GDM1 (cell line): ENCODE measurements around the gene SOX5.

Source experiments
- DNase-seq: peaks from one replicate; lab custom pipeline; 2025; lab: John Stamatoyannopoulos, UW

Gene SOX5

DNA sequence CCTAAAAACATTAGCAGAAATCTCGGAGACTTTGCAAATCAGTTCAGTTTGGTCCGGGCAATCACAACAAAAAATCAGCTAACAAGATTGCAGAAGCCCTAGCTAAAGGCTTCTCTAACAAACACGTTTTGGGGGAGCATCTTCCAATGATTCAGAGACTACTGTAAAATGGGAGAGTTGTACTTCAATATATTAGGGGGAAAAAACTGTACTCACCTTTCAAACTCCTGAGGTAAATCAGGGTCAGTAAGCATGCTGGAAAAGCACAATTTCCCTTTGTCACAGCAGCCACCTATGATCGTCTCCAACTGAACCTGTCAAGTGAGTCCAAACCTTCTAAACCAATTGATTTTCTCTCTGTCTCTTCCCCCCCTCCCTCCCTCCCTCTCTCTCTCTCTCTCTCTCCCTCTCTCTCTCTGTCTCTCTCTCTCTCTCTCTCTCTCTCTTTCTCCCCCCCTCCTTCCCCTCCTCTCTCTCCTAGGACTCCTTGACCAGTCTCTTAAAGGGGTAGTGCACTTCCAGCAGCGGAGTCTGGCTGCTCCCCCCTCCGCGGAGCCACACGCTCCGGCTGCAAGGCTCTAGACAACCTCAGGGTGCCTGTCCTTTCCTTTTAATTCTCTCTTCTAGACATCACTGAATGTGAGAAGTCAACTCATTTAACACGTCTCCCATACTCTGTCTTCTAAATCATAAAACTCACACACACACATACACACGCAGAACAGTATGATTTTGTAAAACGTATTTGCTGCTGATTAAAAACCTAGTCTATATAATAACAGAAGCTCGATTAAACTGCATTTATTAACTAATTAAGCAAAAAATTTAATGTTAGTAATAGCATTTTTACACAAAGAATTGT, at the start of gene SOX5:
SOX5 (minus strand) TSS at position 323 of the 862 bp plus-strand sequence; CDS start at position 254, 69 bp downstream.
- DNase-seq: no peak

- no peak for DNase-seq
Observed at GRCh38 chr12:23987046-23987445, 37.6 kb upstream of the SOX5 start.

- DNase-seq: no peak
Observed at GRCh38 chr12:23980826-23981225, 31.4 kb upstream of the SOX5 start.

- DNase-seq: no peak
Observed at GRCh38 chr12:23964812-23965211, 15.3 kb upstream of the SOX5 start.

GRCh38 chr12:23959826-23960225, 10.4 kb upstream of the SOX5 start:
- DNase-seq: no peak

DNA sequence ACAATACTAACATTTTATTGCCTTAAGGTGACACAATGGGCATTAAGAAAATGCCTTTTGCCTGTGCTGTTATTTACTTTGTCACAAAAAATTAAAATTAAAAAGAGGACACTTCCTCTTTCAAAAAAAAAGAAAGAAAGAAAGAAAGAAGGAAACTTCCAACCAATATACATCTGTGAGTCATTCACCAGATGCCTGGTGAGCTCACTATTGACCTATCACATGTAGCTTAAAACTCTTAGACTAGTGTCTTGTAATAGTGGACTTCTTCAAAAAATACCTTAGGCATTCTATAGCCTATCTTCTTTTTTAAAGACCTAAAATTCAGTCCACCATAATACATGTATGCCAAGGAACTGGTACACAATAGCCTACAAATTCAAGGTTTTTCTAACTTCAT, 4.9 kb upstream of the SOX5 start:
- no peak for DNase-seq

GRCh38 chr12:23952071-23952470, 2.6 kb upstream of the SOX5 start:
- DNase-seq: no peak

DNA sequence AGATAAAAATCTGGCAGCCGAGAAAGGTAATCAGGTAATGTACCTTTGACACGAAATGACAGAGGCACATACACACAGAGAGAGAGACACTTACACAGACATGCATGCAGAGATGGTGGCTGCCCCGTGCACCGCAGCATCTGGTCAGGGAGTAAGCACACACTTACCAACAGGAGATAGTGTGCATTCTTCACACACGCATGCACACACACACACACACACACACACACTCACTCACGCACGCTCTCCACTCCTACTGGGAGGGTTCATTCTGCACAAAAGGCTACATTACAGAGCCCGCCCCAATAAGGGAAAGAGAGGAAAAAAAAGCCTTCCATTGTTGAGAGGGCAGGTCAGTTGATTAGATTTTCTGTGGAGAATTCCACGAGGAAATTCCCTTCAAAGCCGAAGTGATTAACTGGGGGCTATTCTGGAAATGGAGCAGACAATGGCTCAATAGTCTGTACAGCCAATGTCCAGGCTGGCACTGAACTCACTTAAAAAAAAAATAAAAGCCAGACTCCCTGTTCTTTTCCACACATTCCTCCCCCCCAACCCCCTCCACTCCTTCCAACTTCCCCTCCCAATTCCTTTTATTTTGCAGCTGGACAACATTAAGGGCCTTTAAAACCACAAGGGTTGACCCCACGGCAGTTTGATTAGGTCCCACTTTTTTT, 1.4 kb upstream of the SOX5 start:
- no peak for DNase-seq

GRCh38 chr12:23950210-23950774, 822 bp upstream of the SOX5 start:
- no peak for DNase-seq

- DNase-seq: no peak
Observed at GRCh38 chr12:23948291-23948690, 1.2 kb downstream of the SOX5 start.

GRCh38 chr12:23947395-23947794, 2.1 kb downstream of the SOX5 start:
- DNase-seq: no peak

GRCh38 chr12:23945249-23945648, 4.2 kb downstream of the SOX5 start:
- no peak for DNase-seq

GRCh38 chr12:23944067-23944466, 5.4 kb downstream of the SOX5 start:
- no peak for DNase-seq

DNA sequence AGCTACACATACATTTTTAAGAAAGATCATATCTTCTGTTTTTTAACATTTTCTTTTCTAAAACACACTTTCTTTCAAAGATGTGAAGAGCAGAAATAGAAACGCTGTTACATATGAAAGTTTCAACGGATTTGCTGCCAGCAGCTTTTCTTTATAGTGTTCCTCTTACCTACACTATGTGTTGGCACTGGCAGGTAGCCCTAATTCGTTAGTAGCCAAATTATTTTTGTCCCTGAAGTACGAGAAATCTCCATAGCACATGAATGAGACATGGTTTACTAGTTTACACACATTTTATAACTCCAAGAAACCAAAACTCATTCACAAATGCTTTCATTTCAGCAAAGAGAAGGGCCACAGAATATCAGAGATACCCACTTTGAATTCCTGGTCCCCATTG, 6.6 kb downstream of the SOX5 start:
- DNase-seq: no peak

GRCh38 chr12:23941780-23942179, 7.7 kb downstream of the SOX5 start:
- DNase-seq: no peak

GRCh38 chr12:23938422-23938821, 11.0 kb downstream of the SOX5 start:
- no peak for DNase-seq

DNA sequence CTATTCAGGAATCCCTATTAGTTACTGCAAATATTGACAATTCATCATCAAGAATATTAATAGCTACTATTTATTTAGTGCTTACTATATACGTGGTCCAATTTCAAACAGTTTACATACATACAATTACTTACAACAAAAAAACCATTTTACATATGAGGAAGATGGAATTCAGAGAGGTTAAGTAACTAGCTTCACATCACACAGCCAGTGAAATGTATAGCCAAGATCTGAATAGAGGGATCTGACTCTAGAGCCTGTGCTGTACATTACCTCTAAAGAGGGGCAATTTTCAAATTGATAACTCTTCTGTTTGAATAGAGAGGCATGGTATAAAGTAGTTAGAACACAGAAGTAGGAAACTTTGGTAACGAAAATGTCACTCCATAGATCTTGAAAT, 18.3 kb downstream of the SOX5 start:
- no peak for DNase-seq

- no peak for DNase-seq
Observed at GRCh38 chr12:23930599-23930998, 18.9 kb downstream of the SOX5 start.

DNA sequence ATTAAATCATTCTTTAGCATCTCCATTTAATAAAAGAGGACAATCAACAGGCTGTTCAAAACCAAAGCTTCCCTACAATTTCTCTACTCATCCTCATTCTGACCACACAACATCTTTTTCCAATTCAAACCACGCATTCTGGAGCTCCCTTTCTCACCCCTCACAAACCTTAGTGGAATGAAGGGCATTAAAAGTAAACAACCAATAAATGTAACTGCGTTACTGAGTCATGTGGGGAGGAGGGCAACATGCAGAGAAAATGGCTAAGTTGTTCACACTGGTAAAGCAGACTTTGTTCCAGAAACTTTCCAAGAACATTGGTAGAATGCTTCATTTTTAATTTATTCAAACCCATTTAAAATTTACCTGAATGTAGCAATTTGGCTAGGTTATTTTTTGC, 19.6 kb downstream of the SOX5 start:
- DNase-seq: no peak

DNA sequence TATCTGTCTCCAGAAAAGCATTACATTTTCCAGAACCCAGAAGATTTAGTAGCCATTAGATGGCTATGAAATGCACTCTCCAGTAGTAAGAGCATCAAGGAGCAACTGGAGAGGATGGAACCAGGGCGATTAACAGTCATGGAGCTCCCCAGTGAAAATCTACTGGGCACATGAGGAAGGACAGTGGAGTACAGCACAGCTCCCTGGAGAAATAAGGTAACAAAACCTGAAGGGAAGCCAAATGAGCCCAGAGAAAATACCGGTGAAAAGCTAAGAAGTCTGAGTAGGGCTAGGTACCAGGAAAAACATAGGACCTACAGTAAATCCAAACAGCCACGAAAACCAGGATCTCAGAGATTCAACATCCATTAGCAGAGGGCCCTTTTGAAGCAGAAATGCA, 21.6 kb downstream of the SOX5 start:
- no peak for DNase-seq

GRCh38 chr12:23921099-23921856, 28.2 kb downstream of the SOX5 start:
- DNase-seq: no peak

- DNase-seq: no peak
Observed at GRCh38 chr12:23911574-23911973, 37.9 kb downstream of the SOX5 start.
